ENCODE measurements around the gene CPNE4. TPM values are rescaled to one million over a fixed set of nuclear protein-coding genes. Genes with fewer than 3 reads are reported as not detected.

The CPNE4 gene
- total RNA-seq, 1 donor from 2014 or later, result 0.83 TPM

DNA sequence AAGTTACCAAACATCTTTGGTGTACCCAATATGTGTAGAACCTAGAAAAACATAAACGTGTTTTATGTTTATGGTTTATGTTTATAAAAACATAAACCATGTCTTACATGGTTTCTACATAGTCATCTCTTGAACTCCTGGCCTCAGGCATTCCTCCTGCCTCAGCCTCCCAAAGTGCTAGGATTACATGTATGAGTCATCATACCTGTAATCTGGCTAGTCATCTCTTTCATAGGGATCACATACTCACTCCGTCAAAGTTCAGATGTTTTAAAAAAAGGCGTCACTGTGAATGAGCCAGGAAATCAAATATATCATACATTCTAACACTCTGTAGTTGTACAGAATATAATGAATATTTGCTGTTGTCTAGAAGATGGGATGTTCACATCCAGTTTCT lies 178.6 kb downstream of the CPNE4 start:
- TF ChIP-seq, protein P1, sequence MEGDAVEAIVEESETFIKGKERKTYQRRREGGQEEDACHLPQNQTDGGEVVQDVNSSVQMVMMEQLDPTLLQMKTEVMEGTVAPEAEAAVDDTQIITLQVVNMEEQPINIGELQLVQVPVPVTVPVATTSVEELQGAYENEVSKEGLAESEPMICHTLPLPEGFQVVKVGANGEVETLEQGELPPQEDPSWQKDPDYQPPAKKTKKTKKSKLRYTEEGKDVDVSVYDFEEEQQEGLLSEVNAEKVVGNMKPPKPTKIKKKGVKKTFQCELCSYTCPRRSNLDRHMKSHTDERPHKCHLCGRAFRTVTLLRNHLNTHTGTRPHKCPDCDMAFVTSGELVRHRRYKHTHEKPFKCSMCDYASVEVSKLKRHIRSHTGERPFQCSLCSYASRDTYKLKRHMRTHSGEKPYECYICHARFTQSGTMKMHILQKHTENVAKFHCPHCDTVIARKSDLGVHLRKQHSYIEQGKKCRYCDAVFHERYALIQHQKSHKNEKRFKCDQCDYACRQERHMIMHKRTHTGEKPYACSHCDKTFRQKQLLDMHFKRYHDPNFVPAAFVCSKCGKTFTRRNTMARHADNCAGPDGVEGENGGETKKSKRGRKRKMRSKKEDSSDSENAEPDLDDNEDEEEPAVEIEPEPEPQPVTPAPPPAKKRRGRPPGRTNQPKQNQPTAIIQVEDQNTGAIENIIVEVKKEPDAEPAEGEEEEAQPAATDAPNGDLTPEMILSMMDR (IDR thresholded peaks at IDR 0.05), result no peak
- Histone ChIP-seq H3K4me1 (no peaks in the 10 kb centered on the region), H3K36me3 (no peaks in the 10 kb centered on the region), H3K9me3 (no peaks in the 10 kb centered on the region), H3K27ac (no peak overlapping the region), H3K27me3 (ENCODE audit: low read depth) (no peaks in the 10 kb centered on the region), H3K4me3 (no peak overlapping the region)
- ATAC-seq (no peak), DNase-seq (no peak)
- intact Hi-C loops (cut with DNase I), result no loop called here

DNA sequence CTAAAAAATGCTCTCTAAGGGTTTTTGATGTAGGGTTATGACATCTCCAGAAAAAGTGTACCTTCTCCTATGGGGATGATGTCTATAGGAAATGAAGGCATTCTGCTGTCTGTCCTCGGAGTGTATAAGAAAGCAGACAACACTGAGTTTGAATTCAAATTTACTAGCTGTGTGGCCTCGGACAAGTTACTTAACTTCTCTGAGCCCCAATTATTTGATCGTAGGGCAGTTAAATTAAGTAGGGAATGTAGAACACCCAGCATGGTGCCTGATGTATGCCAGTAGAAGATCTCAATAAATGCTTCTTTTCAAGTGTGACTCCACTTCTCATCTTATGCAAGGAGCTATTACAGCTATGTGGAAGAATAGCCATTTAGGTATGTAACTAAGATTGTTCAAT lies 184.6 kb downstream of the CPNE4 start:
- Histone ChIP-seq H3K4me1 (no peaks in the 10 kb centered on the region), H3K27ac (no peak overlapping the region)
- intact Hi-C loops (cut with DNase I), result no loop called here

GRCh38 chr3:131849616-131850015 lies 185.2 kb downstream of the CPNE4 start:
- Histone ChIP-seq H3K27me3 (ENCODE audit: low read depth) (no peaks in the 10 kb centered on the region), H3K4me1 (no peaks in the 10 kb centered on the region), H3K27ac (no peak overlapping the region), H3K36me3 (no peaks in the 10 kb centered on the region), H3K4me3 (no peak overlapping the region), H3K9me3 (no peaks in the 10 kb centered on the region)
- TF ChIP-seq, protein P1 (IDR thresholded peaks at IDR 0.05), result no peak
- ATAC-seq, result no peak
- no peak for DNase-seq
- intact Hi-C loops (cut with DNase I), result no loop called here

More for the DNA sequence above, 184.6 kb downstream of the CPNE4 start:
- Histone ChIP-seq H3K27me3 (ENCODE audit: low read depth) (no peaks in the 10 kb centered on the region), H3K9me3 (no peaks in the 10 kb centered on the region), H3K4me3 (no peak overlapping the region), H3K36me3 (no peaks in the 10 kb centered on the region)
- DNase-seq (no peak), ATAC-seq (no peak)
- TF ChIP-seq, protein P1 (IDR thresholded peaks at IDR 0.05), result no peak

GRCh38 chr3:131847966-131848510 lies 186.8 kb downstream of the CPNE4 start:
- H3K27ac ChIP-seq, result no peak overlapping the region
- H3K9me3 ChIP-seq, result no peaks in the 10 kb centered on the region
- DNase-seq (no peak), ATAC-seq (no peak)
- H3K27me3 ChIP-seq (ENCODE audit: low read depth), result no peaks in the 10 kb centered on the region
- no peaks in the 10 kb centered on the region for H3K36me3 ChIP-seq
- intact Hi-C loops (cut with DNase I), result no loop called here
- TF ChIP-seq, protein P1 (IDR thresholded peaks at IDR 0.05), result no peak
- no peaks in the 10 kb centered on the region for H3K4me1 ChIP-seq
- H3K4me3 ChIP-seq, result no peak overlapping the region

- intact Hi-C loops (cut with DNase I), result no loop called here
- ATAC-seq, result no peak
Observed at GRCh38 chr3:131846296-131846924, 188.4 kb downstream of the CPNE4 start.

More at GRCh38 chr3:131846296-131846924, 188.4 kb downstream of the CPNE4 start:
- Histone ChIP-seq H3K27ac (no peak overlapping the region), H3K36me3 (no peaks in the 10 kb centered on the region), H3K4me3 (no peak overlapping the region), H3K27me3 (ENCODE audit: low read depth) (no peaks in the 10 kb centered on the region), H3K9me3 (no peaks in the 10 kb centered on the region), H3K4me1 (no peaks in the 10 kb centered on the region)
- TF ChIP-seq, protein P1 (IDR thresholded peaks at IDR 0.05), result no peak
- DNase-seq, result no peak
